ENCODE data around the gene TNFRSF25.

DNA sequence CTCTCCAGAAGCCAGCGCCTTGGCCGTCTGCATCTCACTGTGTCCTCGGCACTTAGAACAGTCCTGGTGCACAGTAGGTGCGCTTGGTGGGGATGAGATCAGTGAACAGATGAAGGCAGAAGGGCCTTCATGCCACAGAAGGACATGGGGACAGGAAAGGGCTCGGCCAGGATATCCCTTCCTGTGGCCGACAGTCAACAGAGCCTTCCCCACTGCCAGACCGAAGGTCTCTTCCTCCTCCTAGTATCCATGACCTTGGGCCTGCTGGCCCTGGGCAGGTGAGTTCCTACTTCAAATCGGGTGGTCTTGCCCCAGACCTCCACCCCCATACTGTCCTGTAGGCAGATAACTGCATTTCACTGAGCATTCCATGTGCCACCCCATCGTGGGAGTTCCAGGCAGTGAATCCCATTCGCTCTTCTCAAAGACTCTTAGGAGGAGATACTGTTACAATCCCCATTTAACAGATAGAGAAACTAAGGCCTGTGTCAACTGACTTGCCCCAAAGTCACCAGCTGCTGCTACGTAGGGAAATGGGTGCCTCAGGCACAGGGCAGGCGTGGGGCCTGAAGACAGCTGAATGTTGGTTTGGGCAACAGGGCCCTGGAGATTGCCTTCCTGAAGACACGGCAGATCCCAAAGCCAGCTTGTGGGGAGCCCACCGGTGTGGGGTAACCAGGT lies 22.0 kb upstream of the TNFRSF25 start:
- TF ChIP-seq, protein P1, sequence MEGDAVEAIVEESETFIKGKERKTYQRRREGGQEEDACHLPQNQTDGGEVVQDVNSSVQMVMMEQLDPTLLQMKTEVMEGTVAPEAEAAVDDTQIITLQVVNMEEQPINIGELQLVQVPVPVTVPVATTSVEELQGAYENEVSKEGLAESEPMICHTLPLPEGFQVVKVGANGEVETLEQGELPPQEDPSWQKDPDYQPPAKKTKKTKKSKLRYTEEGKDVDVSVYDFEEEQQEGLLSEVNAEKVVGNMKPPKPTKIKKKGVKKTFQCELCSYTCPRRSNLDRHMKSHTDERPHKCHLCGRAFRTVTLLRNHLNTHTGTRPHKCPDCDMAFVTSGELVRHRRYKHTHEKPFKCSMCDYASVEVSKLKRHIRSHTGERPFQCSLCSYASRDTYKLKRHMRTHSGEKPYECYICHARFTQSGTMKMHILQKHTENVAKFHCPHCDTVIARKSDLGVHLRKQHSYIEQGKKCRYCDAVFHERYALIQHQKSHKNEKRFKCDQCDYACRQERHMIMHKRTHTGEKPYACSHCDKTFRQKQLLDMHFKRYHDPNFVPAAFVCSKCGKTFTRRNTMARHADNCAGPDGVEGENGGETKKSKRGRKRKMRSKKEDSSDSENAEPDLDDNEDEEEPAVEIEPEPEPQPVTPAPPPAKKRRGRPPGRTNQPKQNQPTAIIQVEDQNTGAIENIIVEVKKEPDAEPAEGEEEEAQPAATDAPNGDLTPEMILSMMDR (IDR thresholded peaks at IDR 0.05; ENCODE audit: poor library complexity): no peak
- no peak for TF ChIP-seq EZH2 (IDR thresholded peaks at IDR 0.05; ENCODE audit: borderline replicate concordance)
